Gastrocnemius medialis (tissue), 4 donors: Measurements from ENCODE around the gene B3GAT1.

ENCODE experiments used
- POLR2A ChIP-seq, 2 donors: fragments of 450-650 bp; IDR thresholded peaks; one replicate each; pipeline ENCODE4 v1.6.1; 2017; ENCODE audit warnings: antibody characterized with exemption in 2 of 2, mild to moderate bottlenecking in 2 of 2, moderate library complexity in 2 of 2
- TF ChIP-seq, protein P1 (sequence below), 5 experiments: fragments of 450-650 bp in 3 of 5; fragments of 200-600 bp in 2 of 5; sonication (generic) in 2 of 5; IDR thresholded peaks in 4 of 5; conservative IDR thresholded peaks in 1 of 5; 1 replicate in 4 of 5; 2 replicates in 1 of 5; pipeline ENCODE4 v1.5.1; 2016 to 2019; ENCODE audit warnings: antibody characterized with exemption in 5 of 5, mild to moderate bottlenecking in 3 of 5, moderate library complexity in 3 of 5

GRCh38 chr11:134454146-134454690 lies 42.2 kb upstream of the B3GAT1 start:
- TF ChIP-seq, protein P1, sequence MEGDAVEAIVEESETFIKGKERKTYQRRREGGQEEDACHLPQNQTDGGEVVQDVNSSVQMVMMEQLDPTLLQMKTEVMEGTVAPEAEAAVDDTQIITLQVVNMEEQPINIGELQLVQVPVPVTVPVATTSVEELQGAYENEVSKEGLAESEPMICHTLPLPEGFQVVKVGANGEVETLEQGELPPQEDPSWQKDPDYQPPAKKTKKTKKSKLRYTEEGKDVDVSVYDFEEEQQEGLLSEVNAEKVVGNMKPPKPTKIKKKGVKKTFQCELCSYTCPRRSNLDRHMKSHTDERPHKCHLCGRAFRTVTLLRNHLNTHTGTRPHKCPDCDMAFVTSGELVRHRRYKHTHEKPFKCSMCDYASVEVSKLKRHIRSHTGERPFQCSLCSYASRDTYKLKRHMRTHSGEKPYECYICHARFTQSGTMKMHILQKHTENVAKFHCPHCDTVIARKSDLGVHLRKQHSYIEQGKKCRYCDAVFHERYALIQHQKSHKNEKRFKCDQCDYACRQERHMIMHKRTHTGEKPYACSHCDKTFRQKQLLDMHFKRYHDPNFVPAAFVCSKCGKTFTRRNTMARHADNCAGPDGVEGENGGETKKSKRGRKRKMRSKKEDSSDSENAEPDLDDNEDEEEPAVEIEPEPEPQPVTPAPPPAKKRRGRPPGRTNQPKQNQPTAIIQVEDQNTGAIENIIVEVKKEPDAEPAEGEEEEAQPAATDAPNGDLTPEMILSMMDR (IDR thresholded peaks at IDR 0.05 in 4 of 5, conservative IDR thresholded peaks at IDR 0.05 in 1 of 5) = no peak
- no peak for TF ChIP-seq POLR2A (IDR thresholded peaks at IDR 0.05)
